ENCODE data around the gene NBAS.

NBAS gene

DNA sequence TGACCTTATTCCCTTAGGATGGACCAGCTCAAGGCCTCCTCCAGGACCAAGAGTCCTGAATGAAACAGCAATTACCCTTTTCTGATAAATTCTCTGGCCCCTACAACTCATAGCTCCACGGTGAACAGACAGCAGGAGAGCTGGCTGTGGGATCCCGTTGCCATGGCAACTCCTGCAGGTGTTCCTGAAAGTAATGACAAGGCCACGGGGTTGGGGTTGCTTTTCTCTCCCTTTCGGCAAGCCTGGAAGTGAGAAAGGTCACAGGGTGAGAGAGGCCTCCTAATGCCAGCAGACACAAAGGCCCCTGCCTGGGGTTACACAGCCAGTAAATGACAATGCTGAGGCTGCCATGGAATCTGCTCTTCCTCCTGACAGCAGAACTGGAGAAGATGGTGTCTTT is 403.0 kb downstream of the NBAS start:
- POLR2A ChIA-PET = no interaction called here
- CTCF ChIA-PET = no interaction called here
- H3K4me3 ChIP-seq (ENCODE audit: low read depth, low read length) = no peak overlapping the region
- no peak for DNase-seq (ENCODE audit: low read depth, low spot score)
- TF ChIP-seq, protein P1, sequence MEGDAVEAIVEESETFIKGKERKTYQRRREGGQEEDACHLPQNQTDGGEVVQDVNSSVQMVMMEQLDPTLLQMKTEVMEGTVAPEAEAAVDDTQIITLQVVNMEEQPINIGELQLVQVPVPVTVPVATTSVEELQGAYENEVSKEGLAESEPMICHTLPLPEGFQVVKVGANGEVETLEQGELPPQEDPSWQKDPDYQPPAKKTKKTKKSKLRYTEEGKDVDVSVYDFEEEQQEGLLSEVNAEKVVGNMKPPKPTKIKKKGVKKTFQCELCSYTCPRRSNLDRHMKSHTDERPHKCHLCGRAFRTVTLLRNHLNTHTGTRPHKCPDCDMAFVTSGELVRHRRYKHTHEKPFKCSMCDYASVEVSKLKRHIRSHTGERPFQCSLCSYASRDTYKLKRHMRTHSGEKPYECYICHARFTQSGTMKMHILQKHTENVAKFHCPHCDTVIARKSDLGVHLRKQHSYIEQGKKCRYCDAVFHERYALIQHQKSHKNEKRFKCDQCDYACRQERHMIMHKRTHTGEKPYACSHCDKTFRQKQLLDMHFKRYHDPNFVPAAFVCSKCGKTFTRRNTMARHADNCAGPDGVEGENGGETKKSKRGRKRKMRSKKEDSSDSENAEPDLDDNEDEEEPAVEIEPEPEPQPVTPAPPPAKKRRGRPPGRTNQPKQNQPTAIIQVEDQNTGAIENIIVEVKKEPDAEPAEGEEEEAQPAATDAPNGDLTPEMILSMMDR (IDR thresholded peaks at IDR 0.05; ENCODE audit: insufficient read depth, low read length, missing control alignments) = no peak

DNA sequence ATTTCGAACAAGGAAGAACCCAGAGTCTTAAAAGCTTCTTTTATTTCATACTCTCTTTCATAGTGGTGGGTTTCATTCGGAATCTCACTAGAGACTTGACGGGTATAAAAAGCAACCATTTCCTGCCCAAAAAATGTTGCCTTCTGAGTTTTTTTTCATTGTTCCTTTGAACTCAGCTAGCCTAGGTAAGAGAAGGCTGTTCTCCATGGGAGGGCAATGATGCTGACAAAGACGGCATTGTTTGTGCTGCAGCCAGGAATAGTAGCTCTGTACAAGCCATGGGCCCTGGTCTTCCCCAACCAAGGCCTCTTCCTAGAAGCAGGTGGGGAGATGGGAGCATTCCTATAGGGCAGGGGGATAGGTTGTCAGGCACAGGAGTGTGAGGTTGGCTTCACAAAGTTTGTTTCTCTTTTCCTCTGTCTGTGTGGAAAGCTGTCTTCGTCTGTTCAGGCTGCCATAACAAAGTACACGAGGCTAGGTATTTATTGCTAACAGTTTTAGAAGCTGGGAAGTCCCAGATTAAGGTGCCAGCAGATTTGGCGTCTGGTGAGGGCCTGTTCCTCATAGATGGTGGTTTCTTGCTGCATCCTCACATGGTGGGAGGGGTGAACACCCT is 405.1 kb downstream of the NBAS start:
- H3K4me3 ChIP-seq (ENCODE audit: low read depth, low read length) = no peak overlapping the region
- TF ChIP-seq, protein P1 (IDR thresholded peaks at IDR 0.05; ENCODE audit: insufficient read depth, low read length, missing control alignments) = no peak
- POLR2A ChIA-PET = no interaction called here
- CTCF ChIA-PET = interaction anchor here (1.5 kb wide), 1 partner anchor 521 kb away, joined by 3 read pairs; no protein-coding TSS in a partner anchor
- no peak for DNase-seq (ENCODE audit: low read depth, low spot score)

DNA sequence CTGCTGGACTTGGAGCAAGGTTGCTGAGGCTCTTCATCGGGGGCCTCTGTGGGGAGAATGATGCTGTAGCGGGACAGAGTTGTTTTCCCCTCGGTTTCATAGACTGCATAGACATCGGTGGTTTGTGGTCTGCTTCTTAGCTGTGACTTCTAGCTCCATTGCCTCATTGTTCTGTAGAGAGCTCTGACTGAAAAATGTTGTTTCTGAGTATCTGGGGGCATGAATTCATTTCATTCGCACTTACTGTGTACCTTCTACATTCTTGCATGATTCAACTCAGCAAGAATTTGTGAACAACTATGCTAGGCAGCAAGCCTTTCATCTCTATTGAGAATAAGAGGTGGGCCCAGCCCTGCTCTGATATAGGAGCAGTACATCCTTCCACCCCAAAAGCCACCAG is 406.8 kb downstream of the NBAS start:
- no peak for DNase-seq (ENCODE audit: low read depth, low spot score)
- H3K4me3 ChIP-seq (ENCODE audit: low read depth, low read length) = no peak overlapping the region
- CTCF ChIA-PET = interaction anchor here (0.6 to 1.2 kb wide), 2 partner anchors 8 to 423 kb away, joined by 3 read pairs; no protein-coding TSS in a partner anchor
- POLR2A ChIA-PET = interaction anchor here (0.9 kb wide), 1 partner anchor 15 kb away, joined by 4 read pairs; no protein-coding TSS in a partner anchor
- TF ChIP-seq, protein P1 (IDR thresholded peaks at IDR 0.05; ENCODE audit: insufficient read depth, low read length, missing control alignments) = no peak

DNA sequence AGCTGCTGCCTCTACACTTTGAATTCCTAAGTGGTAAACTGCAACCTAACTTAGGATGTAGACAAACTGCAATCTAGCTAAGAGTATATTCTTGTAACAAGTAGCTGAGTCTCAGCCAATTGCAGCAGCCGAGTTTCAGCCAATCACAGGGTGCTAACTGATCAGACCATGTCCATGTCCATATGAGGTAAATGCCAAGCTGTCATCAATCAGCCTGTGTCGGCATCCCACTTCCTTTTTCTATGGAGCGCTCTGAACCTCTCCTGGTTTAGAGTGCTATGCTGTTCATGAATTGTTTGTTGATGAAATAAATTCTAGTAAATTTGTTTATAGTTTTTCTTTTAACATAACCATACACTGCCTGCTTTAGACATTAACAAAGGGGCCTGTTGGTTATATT is 408.8 kb downstream of the NBAS start:
- no peak overlapping the region for H3K4me3 ChIP-seq (ENCODE audit: low read depth, low read length)
- no peak for DNase-seq (ENCODE audit: low read depth, low spot score)
- TF ChIP-seq, protein P1 (IDR thresholded peaks at IDR 0.05; ENCODE audit: insufficient read depth, low read length, missing control alignments) = no peak
- ChIA-PET CTCF (interaction anchor here (1.0 kb wide), 1 partner anchor 10 kb away, joined by 4 read pairs; no protein-coding TSS in a partner anchor), POLR2A (no interaction called here)

DNA sequence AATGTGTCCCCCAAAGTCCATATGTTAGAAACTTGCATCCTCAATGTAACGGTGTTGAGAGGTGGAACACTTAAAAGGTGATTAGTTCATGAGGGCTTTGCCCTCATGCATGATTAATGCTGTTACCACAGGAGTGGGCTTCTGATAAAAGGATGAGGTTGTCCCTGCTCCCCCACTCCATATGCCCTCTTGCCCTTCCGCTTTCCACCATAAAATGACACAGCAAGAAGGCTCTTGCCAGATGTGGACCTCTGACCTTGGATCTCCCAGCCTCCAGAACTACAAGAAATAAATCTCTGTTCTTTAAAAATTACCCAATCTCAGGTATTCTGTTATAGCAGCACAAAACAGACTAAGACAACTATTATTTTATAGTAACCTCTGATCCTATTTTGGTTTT is 412.1 kb downstream of the NBAS start:
- no peak overlapping the region for H3K4me3 ChIP-seq (ENCODE audit: low read depth, low read length)
- DNase-seq (ENCODE audit: low read depth, low spot score) = no peak
- TF ChIP-seq, protein P1 (IDR thresholded peaks at IDR 0.05; ENCODE audit: insufficient read depth, low read length, missing control alignments) = no peak
- CTCF ChIA-PET = no interaction called here
- POLR2A ChIA-PET = no interaction called here

DNA sequence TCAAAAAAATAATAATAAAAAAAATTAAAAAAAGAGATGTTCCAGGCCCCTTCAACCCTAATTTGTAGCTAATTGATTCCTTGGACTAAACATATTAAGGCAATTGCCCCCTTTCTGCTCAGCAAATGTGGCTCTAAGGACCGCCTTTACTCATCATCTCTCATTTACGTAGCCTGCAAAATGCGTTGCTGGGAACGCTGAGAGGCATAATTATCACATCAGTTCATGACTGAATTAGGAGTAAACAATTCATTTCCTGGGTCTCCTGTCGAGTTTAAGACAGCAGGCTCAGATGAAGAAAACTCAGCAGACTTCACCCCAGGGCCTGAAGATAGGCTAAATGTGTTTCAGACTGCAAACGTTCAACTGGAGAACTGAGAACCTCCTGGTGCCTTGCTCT is 413.5 kb downstream of the NBAS start:
- TF ChIP-seq, protein P1 (IDR thresholded peaks at IDR 0.05; ENCODE audit: insufficient read depth, low read length, missing control alignments) = no peak
- no peak for DNase-seq (ENCODE audit: low read depth, low spot score)
- H3K4me3 ChIP-seq (ENCODE audit: low read depth, low read length) = no peak overlapping the region
- ChIA-PET POLR2A (no interaction called here), CTCF (interaction anchor here (1.7 kb wide), 1 partner anchor 13 kb away, joined by 7 read pairs; no protein-coding TSS in a partner anchor)

Measured in AG04449 (cell line).